Breast epithelium (tissue), 3 donors: Measurements from ENCODE around the gene ACR.

Source experiments
- CTCF ChIP-seq, 3 donors: fragments of 450-650 bp; IDR thresholded peaks; one replicate each; pipeline ENCODE4 v1.5.1; 2016 to 2017; ENCODE audit warnings: antibody characterized with exemption in 3 of 3, mild to moderate bottlenecking in 3 of 3, moderate library complexity in 3 of 3
- POLR2A ChIP-seq: fragments of 450-650 bp; IDR thresholded peaks from one replicate; pipeline ENCODE4 v1.6.1; 2016; ENCODE audit warnings: antibody characterized with exemption, mild to moderate bottlenecking, moderate library complexity
- POLR2AphosphoS5 ChIP-seq, 3 donors: sonication (generic); formaldehyde crosslinking; IDR thresholded peaks; one replicate each; pipeline ENCODE4 v1.6.1; 2017; ENCODE audit warnings: antibody characterized with exemption in 3 of 3

GRCh38 chr22:50691521-50691920, 46.5 kb upstream of the ACR start:
- TF ChIP-seq CTCF (IDR thresholded peaks at IDR 0.05) (no peak), POLR2A (no peak), POLR2AphosphoS5 (IDR thresholded peaks at IDR 0.05) (no peak)
